ENCODE measurements around the gene MYO18A.

GRCh38 chr17:29179232-29180033 lies 765 bp downstream of the MYO18A start:
- TF ChIP-seq CTCF (IDR thresholded peaks at IDR 0.05; ENCODE audit: low read depth, low read length) (no peak), EZH2phosphoT487 (IDR thresholded peaks at IDR 0.05; ENCODE audit: low read depth) (no peak)
